Measurements from ENCODE around the gene MRPL58. TPM values are rescaled to one million over a fixed set of nuclear protein-coding genes. Genes with fewer than 3 reads are reported as not detected.

The MRPL58 gene
- total RNA-seq, 3 donors from 2014 or later = 70.8 to 82.5 (median 81.1) TPM

- H3K9me3 Mint-ChIP-seq = no peaks in the 10 kb centered on the region
- H3K36me3 Mint-ChIP-seq (ENCODE audit: insufficient read depth) = peaks cover 32% of the 10 kb centered on the region
- peaks cover 25% of the 10 kb centered on the region for H3K4me1 Mint-ChIP-seq (ENCODE audit: low read depth)
- H3K4me3 Mint-ChIP-seq = no peak overlapping the region
- no peak for DNase-seq
- no peaks in the 10 kb centered on the region for H3K27me3 Mint-ChIP-seq (ENCODE audit: low read depth)
- ATAC-seq = no peak
Measured at GRCh38 chr17:75061618-75062017, 49.1 kb downstream of the MRPL58 start.

DNA sequence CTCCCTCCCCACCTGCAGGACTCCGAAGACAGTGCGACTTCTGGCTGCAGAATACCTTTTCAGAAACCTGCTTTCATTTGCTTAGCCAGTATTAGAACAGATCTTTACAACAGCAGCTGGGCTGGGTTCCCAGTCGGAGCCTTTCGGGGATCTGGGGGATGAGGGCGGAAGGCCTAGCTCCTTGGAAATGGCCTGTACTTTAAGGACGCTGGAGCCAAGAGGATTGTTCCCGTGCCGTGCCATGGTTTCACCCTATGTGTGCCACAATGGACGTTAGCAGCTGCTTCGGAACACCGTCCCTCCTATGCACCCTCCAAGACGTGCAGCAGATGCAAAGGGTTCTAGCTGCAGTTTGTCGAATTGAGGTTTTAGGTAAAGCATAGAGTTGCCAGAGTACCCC lies 50.7 kb downstream of the MRPL58 start:
- Mint-ChIP-seq H3K4me1 (ENCODE audit: low read depth) (peaks cover 34% of the 10 kb centered on the region), H3K9me3 (no peaks in the 10 kb centered on the region), H3K36me3 (ENCODE audit: insufficient read depth) (peaks cover 30% of the 10 kb centered on the region), H3K4me3 (no peak overlapping the region), H3K27me3 (ENCODE audit: low read depth) (no peaks in the 10 kb centered on the region)
- no peak for ATAC-seq
- no peak for DNase-seq

DNA sequence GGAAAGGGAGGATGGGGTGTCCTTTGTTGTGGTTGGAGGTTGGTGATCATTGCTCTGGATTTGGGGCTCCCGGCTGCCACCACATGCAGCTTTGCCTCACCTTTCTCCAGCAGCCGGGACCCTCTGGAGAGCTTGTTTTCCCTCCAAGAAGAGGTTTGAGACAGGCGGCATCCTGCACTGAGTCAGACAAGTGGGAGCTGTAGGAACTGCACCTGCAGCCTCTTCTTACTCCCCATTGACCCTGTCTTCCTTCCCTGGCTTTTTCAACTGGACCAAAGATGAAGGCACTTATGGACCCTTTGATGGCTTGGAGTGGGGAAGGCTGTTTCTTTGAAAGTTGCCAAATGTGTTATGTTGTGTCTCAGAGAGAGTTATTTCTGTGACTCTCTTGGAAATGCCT lies 51.2 kb downstream of the MRPL58 start:
- Mint-ChIP-seq H3K4me3 (no peak overlapping the region), H3K36me3 (ENCODE audit: insufficient read depth) (peaks cover 30% of the 10 kb centered on the region), H3K27me3 (ENCODE audit: low read depth) (no peaks in the 10 kb centered on the region), H3K4me1 (ENCODE audit: low read depth) (peaks cover 35% of the 10 kb centered on the region), H3K9me3 (no peaks in the 10 kb centered on the region)
- DNase-seq (no peak), ATAC-seq (no peak)

DNA sequence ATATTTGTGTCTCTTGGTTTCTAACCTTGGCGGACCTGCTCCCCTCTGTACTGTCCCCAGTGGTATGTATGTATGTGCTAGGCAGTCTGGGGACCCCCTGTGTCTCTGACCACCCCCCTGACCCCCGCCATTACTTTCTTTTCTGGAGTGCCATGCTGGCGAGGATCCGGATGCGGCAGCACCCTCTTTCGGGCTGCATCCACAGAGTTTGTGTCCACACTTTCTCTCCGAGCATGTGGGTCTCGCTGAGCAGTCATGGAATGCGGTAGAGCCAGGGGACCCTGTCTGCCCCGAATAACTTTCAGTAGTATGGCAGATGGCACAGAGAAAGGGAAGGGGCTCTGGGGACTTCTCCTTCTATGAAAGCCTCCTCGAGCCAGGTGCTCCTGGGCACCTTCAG lies 51.6 kb downstream of the MRPL58 start:
- Mint-ChIP-seq H3K36me3 (ENCODE audit: insufficient read depth) (peaks cover 30% of the 10 kb centered on the region), H3K9me3 (no peaks in the 10 kb centered on the region), H3K4me1 (ENCODE audit: low read depth) (peaks cover 38% of the 10 kb centered on the region), H3K4me3 (no peak overlapping the region), H3K27me3 (ENCODE audit: low read depth) (no peaks in the 10 kb centered on the region)
- no peak for ATAC-seq
- no peak for DNase-seq

- no peak for DNase-seq
- peaks cover 35% of the 10 kb centered on the region for H3K4me1 Mint-ChIP-seq (ENCODE audit: low read depth)
- H3K27me3 Mint-ChIP-seq (ENCODE audit: low read depth) = no peaks in the 10 kb centered on the region
- no peaks in the 10 kb centered on the region for H3K9me3 Mint-ChIP-seq
- no peak for ATAC-seq
- H3K4me3 Mint-ChIP-seq = no peak overlapping the region
- peaks cover 29% of the 10 kb centered on the region for H3K36me3 Mint-ChIP-seq (ENCODE audit: insufficient read depth)
Measured at GRCh38 chr17:75064460-75064859, 52.0 kb downstream of the MRPL58 start.

GRCh38 chr17:75064867-75065561 lies 52.5 kb downstream of the MRPL58 start:
- no peaks in the 10 kb centered on the region for H3K9me3 Mint-ChIP-seq
- DNase-seq = no peak
- peaks cover 24% of the 10 kb centered on the region for H3K36me3 Mint-ChIP-seq (ENCODE audit: insufficient read depth)
- peaks cover 33% of the 10 kb centered on the region for H3K4me1 Mint-ChIP-seq (ENCODE audit: low read depth)
- no peaks in the 10 kb centered on the region for H3K27me3 Mint-ChIP-seq (ENCODE audit: low read depth)
- no peak for ATAC-seq
- no peak overlapping the region for H3K4me3 Mint-ChIP-seq

DNA sequence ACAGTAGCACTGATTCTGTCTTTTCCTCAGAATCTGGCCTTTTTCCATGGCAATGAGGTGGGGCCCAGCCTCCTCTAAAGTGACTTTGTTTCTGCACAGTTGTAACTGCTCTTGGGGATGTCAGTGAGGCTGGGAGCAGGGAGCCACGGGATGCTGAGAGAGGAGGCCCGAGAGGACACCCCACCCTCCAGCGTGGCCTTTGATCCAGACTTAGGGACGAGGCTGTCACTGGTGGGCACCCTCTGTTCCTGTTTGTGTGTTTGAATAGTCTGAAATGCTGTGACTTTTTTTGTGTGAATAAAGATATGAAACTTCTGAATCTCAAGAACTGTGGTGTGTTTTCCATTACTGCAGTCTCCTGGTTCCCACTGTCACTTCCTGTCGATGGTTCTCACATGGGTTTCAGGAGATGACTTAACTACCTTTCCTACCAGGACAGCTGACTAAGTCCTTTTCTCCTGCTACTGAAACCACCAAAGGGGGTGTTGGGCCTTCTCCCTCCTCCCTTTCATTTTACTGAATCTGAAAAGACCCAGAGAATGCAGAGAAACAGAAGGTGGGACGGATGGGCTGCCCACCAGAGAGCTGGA lies 53.2 kb downstream of the MRPL58 start:
- peak; percentile 67 to 80 for ATAC-seq
- Mint-ChIP-seq H3K27me3 (ENCODE audit: low read depth) (no peaks in the 10 kb centered on the region), H3K9me3 (no peaks in the 10 kb centered on the region), H3K4me1 (ENCODE audit: low read depth) (peaks cover 32% of the 10 kb centered on the region), H3K4me3 (no peak overlapping the region), H3K36me3 (ENCODE audit: insufficient read depth) (peaks cover 20% of the 10 kb centered on the region)
- DNase-seq = no peak

- Mint-ChIP-seq H3K4me1 (ENCODE audit: low read depth) (peaks cover 32% of the 10 kb centered on the region), H3K27me3 (ENCODE audit: low read depth) (no peaks in the 10 kb centered on the region), H3K9me3 (no peaks in the 10 kb centered on the region), H3K4me3 (no peak overlapping the region), H3K36me3 (ENCODE audit: insufficient read depth) (peaks cover 12% of the 10 kb centered on the region)
- ATAC-seq = peak; percentile 54 to 65
- DNase-seq = no peak
Measured at GRCh38 chr17:75067856-75068255, 55.4 kb downstream of the MRPL58 start.

DNA sequence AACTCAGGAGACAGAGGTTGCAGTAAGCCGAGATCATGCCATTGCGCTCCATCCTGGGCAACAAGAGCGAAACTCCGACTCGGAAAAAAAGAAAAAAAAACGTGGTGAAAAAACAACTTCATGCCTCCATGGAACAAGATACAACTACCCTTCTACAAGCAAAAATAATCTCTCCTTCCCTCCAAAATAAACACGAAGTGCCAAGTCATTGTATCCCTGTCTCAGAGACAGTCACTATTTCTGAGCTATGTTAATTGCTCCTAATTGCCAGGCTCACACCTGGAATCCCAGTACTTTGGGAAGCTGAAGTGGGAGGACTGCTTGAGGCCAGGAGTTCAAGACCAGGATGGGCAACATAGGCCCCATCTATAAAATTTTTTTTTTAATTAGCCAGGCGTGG lies 56.3 kb downstream of the MRPL58 start:
- DNase-seq (no peak), ATAC-seq (no peak)
- Mint-ChIP-seq H3K4me1 (ENCODE audit: low read depth) (peaks cover 32% of the 10 kb centered on the region), H3K9me3 (no peaks in the 10 kb centered on the region), H3K27me3 (ENCODE audit: low read depth) (no peaks in the 10 kb centered on the region), H3K36me3 (ENCODE audit: insufficient read depth) (peaks cover 6% of the 10 kb centered on the region), H3K4me3 (no peak overlapping the region)

DNA sequence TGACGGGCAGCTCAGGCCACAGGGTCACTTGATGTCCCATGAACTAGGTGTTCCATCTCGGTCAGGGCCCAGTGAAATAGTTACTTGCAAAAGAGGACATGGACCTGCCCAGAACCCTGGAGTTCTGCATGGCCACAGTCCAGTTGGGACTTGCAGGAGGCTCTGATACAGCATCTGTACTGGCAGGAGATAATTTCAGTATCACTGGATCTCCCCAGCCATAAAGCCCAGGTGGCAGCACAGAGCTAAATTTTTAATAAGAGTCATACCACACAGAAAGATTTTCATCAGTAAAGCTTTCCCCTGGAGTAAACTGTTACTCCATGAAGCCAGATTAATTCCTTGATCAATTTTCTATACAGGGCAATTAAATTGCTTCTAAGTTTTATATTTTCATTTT lies 57.3 kb downstream of the MRPL58 start:
- no peaks in the 10 kb centered on the region for H3K9me3 Mint-ChIP-seq
- H3K27me3 Mint-ChIP-seq (ENCODE audit: low read depth) = no peaks in the 10 kb centered on the region
- H3K36me3 Mint-ChIP-seq (ENCODE audit: insufficient read depth) = no peaks in the 10 kb centered on the region
- DNase-seq (no peak), ATAC-seq (no peak)
- H3K4me3 Mint-ChIP-seq = no peak overlapping the region
- H3K4me1 Mint-ChIP-seq (ENCODE audit: low read depth) = peaks cover 32% of the 10 kb centered on the region

Other genes with a start within 250 kb of the MRPL58 start
- gene NAT9, start 236.3 kb upstream of the MRPL58 start, total RNA-seq = 10 to 100 TPM; 63.1 to 68.7 (median 65.9) TPM
- under 1 TPM in 1 of 3 donors, not detected in 2; 0.08 TPM for gene GRIN2C, start 152.8 kb upstream of the MRPL58 start, total RNA-seq
- 10 to 100 TPM in 1 of 3 donors, 1 to 10 TPM in 2; 6.1 to 12.0 (median 7.0) TPM for gene FDXR, start 139.7 kb upstream of the MRPL58 start, total RNA-seq
- gene FADS6, start 119.0 kb upstream of the MRPL58 start, total RNA-seq = not detected
- gene USH1G, start 89.4 kb upstream of the MRPL58 start, total RNA-seq = not detected
- gene OTOP2, start 88.4 kb upstream of the MRPL58 start, total RNA-seq = not detected
- not detected for gene OTOP3, start 76.8 kb upstream of the MRPL58 start, total RNA-seq
- gene HID1, start 39.9 kb upstream of the MRPL58 start, total RNA-seq = 1 to 10 TPM; 1.3 to 2.1 (median 2.0) TPM
- gene CDR2L, start 25.0 kb upstream of the MRPL58 start, total RNA-seq = 1 to 10 TPM in 2 of 3 donors, under 1 TPM in 1; 0.84 to 1.3 (median 1.0) TPM
- gene ATP5PD, start 34.3 kb downstream of the MRPL58 start, total RNA-seq = 100 to 1,000 TPM; 128 to 158 (median 147) TPM
- 10 to 100 TPM; 18.5 to 23.9 (median 22.2) TPM for gene KCTD2, start 34.6 kb downstream of the MRPL58 start, total RNA-seq
- 1 to 10 TPM in 1 of 3 donors, under 1 TPM in 2; 0.53 to 1.2 (median 0.55) TPM for gene SLC16A5, start 75.3 kb downstream of the MRPL58 start, total RNA-seq
- 10 to 100 TPM; 13.2 to 14.4 (median 13.7) TPM for gene ARMC7, start 97.3 kb downstream of the MRPL58 start, total RNA-seq
- 100 to 1,000 TPM in 1 of 3 donors, 10 to 100 TPM in 2; 91.0 to 103 (median 91.4) TPM for gene NT5C, start 119.1 kb downstream of the MRPL58 start, total RNA-seq
- gene JPT1, start 141.8 kb downstream of the MRPL58 start, total RNA-seq = 100 to 1,000 TPM; 161 to 182 (median 167) TPM
- 100 to 1,000 TPM; 594 to 609 (median 599) TPM for gene SUMO2, start 170.3 kb downstream of the MRPL58 start, total RNA-seq
- gene NUP85, start 193.0 kb downstream of the MRPL58 start, total RNA-seq = 100 to 1,000 TPM; 115 to 137 (median 125) TPM
- gene GGA3, start 248.9 kb downstream of the MRPL58 start, total RNA-seq = 10 to 100 TPM; 64.2 to 80.5 (median 71.2) TPM
- gene MRPS7, start 249.2 kb downstream of the MRPL58 start, total RNA-seq = 100 to 1,000 TPM; 131 to 167 (median 160) TPM

All from activated T-cell treated with anti-CD3 and anti-CD28 coated beads, Interleukin-2, amount 50 U/mL, for 4 hours (primary cell).